ENCODE measurements around the gene TRPV6.

DNA sequence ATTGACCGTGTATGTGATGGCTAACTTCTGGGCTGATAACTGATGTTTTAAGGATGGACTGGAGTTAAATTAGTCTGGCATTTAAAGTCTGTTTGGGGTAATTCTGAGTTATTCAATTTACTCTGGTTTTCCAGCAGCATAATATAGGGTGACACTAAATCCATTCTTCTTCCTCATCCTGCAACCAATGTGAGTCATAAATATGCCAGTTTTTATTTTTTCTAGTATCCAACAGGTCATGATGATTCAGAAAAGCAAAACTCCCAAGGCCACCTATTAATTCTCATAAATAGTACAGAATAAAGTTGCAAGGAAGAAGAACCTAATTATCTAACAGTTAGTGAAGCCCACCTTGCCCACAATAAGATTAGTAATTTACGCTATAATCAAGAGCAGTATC lies 38.2 kb downstream of the TRPV6 start:
- TF ChIP-seq ISL1 (CRISPR knock-in tag; IDR thresholded peaks at IDR 0.05), result no peak
- TF ChIP-seq ARNTL (CRISPR knock-in tag; IDR thresholded peaks at IDR 0.05; ENCODE audit: borderline replicate concordance, low read depth), result no peak
- TF ChIP-seq ESRRG (CRISPR knock-in tag; IDR thresholded peaks at IDR 0.05), result no peak
- no peak for TF ChIP-seq ZC3H10 (CRISPR knock-in tag; IDR thresholded peaks at IDR 0.05)
- TF ChIP-seq, protein P1, sequence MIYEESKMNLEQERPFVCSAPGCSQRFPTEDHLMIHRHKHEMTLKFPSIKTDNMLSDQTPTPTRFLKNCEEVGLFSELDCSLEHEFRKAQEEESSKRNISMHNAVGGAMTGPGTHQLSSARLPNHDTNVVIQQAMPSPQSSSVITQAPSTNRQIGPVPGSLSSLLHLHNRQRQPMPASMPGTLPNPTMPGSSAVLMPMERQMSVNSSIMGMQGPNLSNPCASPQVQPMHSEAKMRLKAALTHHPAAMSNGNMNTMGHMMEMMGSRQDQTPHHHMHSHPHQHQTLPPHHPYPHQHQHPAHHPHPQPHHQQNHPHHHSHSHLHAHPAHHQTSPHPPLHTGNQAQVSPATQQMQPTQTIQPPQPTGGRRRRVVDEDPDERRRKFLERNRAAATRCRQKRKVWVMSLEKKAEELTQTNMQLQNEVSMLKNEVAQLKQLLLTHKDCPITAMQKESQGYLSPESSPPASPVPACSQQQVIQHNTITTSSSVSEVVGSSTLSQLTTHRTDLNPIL (CRISPR knock-in tag; IDR thresholded peaks at IDR 0.05; ENCODE audit: low read depth), result no peak
- no peak for TF ChIP-seq ZFP3 (CRISPR knock-in tag; IDR thresholded peaks at IDR 0.05)
- TF ChIP-seq ZFP30 (CRISPR knock-in tag; IDR thresholded peaks at IDR 0.05), result no peak
- no peak for TF ChIP-seq OSR1 (CRISPR knock-in tag; IDR thresholded peaks at IDR 0.05)

All from SK-N-SH treated with all-trans-retinoic acid at 6 μM for 48 hours (cell line).